H1 (cell line): ENCODE measurements around the gene MAPT. TPM values are rescaled to one million over a fixed set of nuclear protein-coding genes. Genes with fewer than 3 reads are reported as not detected.

ENCODE experiments used
- CTCF ChIA-PET: fragments of 300-600 bp; sonication (Branson Sonifier 250); formaldehyde crosslinking; loops from one replicate; lab custom pipeline; 2021; ENCODE audit not compliant: partially characterized antibody; lab: Charles Lee
- POLR2A ChIA-PET: fragments of 300-600 bp; sonication (Branson Sonifier 250); formaldehyde crosslinking; loops from one replicate; lab custom pipeline; 2021; ENCODE audit warnings: inconsistent platforms; ENCODE audit not compliant: partially characterized antibody; lab: Charles Lee
- DNase-seq, 2 experiments: peaks; one replicate each; pipeline versions ENCODE4 v3.0.0 to v3.0.0-alpha.2; 2010 to 2022; ENCODE audit warnings: low spot score in 2 of 2, low read depth in 1 of 2, mixed read lengths in 1 of 2
- FAIRE-seq: peaks from 2 replicates; lab custom pipeline; 2011; peaks lifted over from hg19 to GRCh38; lab: Jason Lieb, UNC
- H2AFZ ChIP-seq: 2 replicates; pipeline ENCODE4 v1.8.1; 2012; ENCODE audit warnings: low read length, inconsistent platforms
- H2AK5ac ChIP-seq: 2 replicates; pipeline ENCODE4 v1.6.1; 2013; ENCODE audit warnings: low read depth, low read length
- H2BK120ac ChIP-seq: replicated peaks from 2 replicates; pipeline ENCODE3; 2013; ENCODE audit warnings: low read depth, low read length, inconsistent platforms
- H2BK12ac ChIP-seq: 2 replicates; pipeline ENCODE4 v1.6.1; 2013; ENCODE audit warnings: low read depth, low read length
- H2BK15ac ChIP-seq: 2 replicates; pipeline ENCODE4 v1.6.1; 2013; ENCODE audit warnings: low read length
- H2BK20ac ChIP-seq: 2 replicates; pipeline ENCODE4 v1.6.1; 2013; ENCODE audit warnings: low read length
- H2BK5ac ChIP-seq: 2 replicates; pipeline ENCODE4 v1.6.1; 2013; ENCODE audit warnings: low read depth, low read length
- H3K14ac ChIP-seq: 2 replicates; pipeline ENCODE4 v1.6.1; 2013; ENCODE audit warnings: inconsistent platforms; ENCODE audit not compliant: insufficient read length
- H3K18ac ChIP-seq: 2 replicates; pipeline ENCODE4 v1.6.1; 2013; ENCODE audit warnings: low read length; ENCODE audit errors: extremely low read depth
- H3K23ac ChIP-seq: 2 replicates; pipeline ENCODE4 v1.6.1; 2013; ENCODE audit warnings: inconsistent platforms; ENCODE audit not compliant: insufficient read length
- H3K23me2 ChIP-seq: 2 replicates; pipeline ENCODE4 v1.6.1; 2013; ENCODE audit warnings: low read depth, low read length
- H3K27ac ChIP-seq: 2 replicates; pipeline ENCODE4 v1.6.1; 2011; ENCODE audit warnings: low read depth, low read length, inconsistent platforms
- H3K27me3 ChIP-seq, 4 experiments: replicated peaks in 1 of 4; 1 replicate in 1 of 4; 2 replicates in 3 of 4; pipeline versions ENCODE4 v1.6.1 to v1.8.1; 2011 to 2013; ENCODE audit warnings: low read length in 3 of 4, mild to moderate bottlenecking in 3 of 4, inconsistent platforms in 2 of 4, mixed read lengths in 2 of 4, moderate library complexity in 1 of 4; ENCODE audit not compliant: control insufficient read depth in 3 of 4, insufficient read depth in 3 of 4; ENCODE audit errors: extremely low read depth in 1 of 4
- H3K36me3 ChIP-seq, 4 experiments: 2 replicates each; pipeline versions ENCODE4 v1.6.1 to v1.8.1; 2011 to 2013; ENCODE audit warnings: mild to moderate bottlenecking in 4 of 4, low read length in 3 of 4, moderate library complexity in 2 of 4, control low read depth in 1 of 4, inconsistent platforms in 1 of 4; ENCODE audit not compliant: insufficient read depth in 4 of 4, control insufficient read depth in 2 of 4
- H3K4ac ChIP-seq: replicated peaks from 2 replicates; pipeline ENCODE3; 2013; ENCODE audit warnings: low read length, low read depth, mixed read lengths, inconsistent platforms; ENCODE audit not compliant: insufficient read length
- H3K4me1 ChIP-seq, 4 experiments: replicated peaks in 1 of 4; 1 replicate in 1 of 4; 2 replicates in 3 of 4; pipeline versions ENCODE4 v1.6.1 to v1.8.1; 2011 to 2013; ENCODE audit warnings: low read length in 3 of 4, inconsistent platforms in 2 of 4, mixed read lengths in 1 of 4; ENCODE audit not compliant: insufficient read depth in 4 of 4, control insufficient read depth in 3 of 4
- H3K4me2 ChIP-seq, 2 experiments: 2 replicates each; pipeline versions ENCODE4 v1.6.1 to v1.8.1; 2011 to 2013; ENCODE audit warnings: low read depth in 2 of 2, low read length in 2 of 2, control low read depth in 1 of 2, inconsistent platforms in 1 of 2, mild to moderate bottlenecking in 1 of 2; ENCODE audit not compliant: insufficient read depth in 1 of 2
- H3K4me3 ChIP-seq, 4 experiments: fragments of 200-600, 300-600 bp in 1 of 4; sonication (generic), shearing (Covaris generic), sonication (Bioruptor Twin) in 1 of 4; 2 replicates each; pipeline versions ENCODE4 v1.5.1 to v1.8.1; 2011 to 2016; ENCODE audit warnings: low read length in 4 of 4, low read depth in 3 of 4, control low read depth in 2 of 4, inconsistent platforms in 2 of 4, mild to moderate bottlenecking in 2 of 4, mixed read lengths in 1 of 4, moderate library complexity in 1 of 4; ENCODE audit not compliant: insufficient read depth in 2 of 4; ENCODE audit errors: extremely low read depth in 1 of 4
- H3K56ac ChIP-seq: replicated peaks from 2 replicates; pipeline ENCODE3; 2013; ENCODE audit warnings: low read depth, mild to moderate bottlenecking, mixed read lengths, low read length, inconsistent platforms; ENCODE audit not compliant: insufficient read length
- H3K79me1 ChIP-seq: 2 replicates; pipeline ENCODE4 v1.6.1; 2013; ENCODE audit warnings: low read depth, low read length, control low read depth
- H3K79me2 ChIP-seq, 2 experiments: 2 replicates each; pipeline versions ENCODE4 v1.6.1 to v1.8.1; 2012 to 2013; ENCODE audit warnings: low read length in 2 of 2, mild to moderate bottlenecking in 2 of 2, inconsistent platforms in 1 of 2; ENCODE audit not compliant: insufficient read depth in 2 of 2, control insufficient read depth in 1 of 2
- H3K9ac ChIP-seq, 4 experiments: replicated peaks in 1 of 4; 1 replicate in 1 of 4; 2 replicates in 3 of 4; pipeline versions ENCODE4 v1.6.1 to v1.8.1; 2011 to 2013; ENCODE audit warnings: low read depth in 3 of 4, low read length in 3 of 4, control low read depth in 2 of 4, mild to moderate bottlenecking in 2 of 4, moderate library complexity in 2 of 4, inconsistent platforms in 1 of 4; ENCODE audit errors: extremely low read depth in 1 of 4
- H3K9me3 ChIP-seq, 2 experiments: 2 replicates each; pipeline versions ENCODE4 v1.6.1 to v1.8.1; 2012 to 2013; ENCODE audit warnings: mild to moderate bottlenecking in 2 of 2, moderate library complexity in 2 of 2, control low read depth in 1 of 2, inconsistent platforms in 1 of 2, low read depth in 1 of 2, low read length in 1 of 2, mixed read lengths in 1 of 2; ENCODE audit not compliant: insufficient read depth in 2 of 2
- H4K20me1 ChIP-seq, 2 experiments: replicated peaks in 1 of 2; 2 replicates each; pipeline versions ENCODE3 to v1.8.1; 2011 to 2013; ENCODE audit warnings: inconsistent platforms in 2 of 2, low read length in 2 of 2, mild to moderate bottlenecking in 1 of 2; ENCODE audit not compliant: insufficient read depth in 2 of 2, control insufficient read depth in 1 of 2
- H4K5ac ChIP-seq: 2 replicates; pipeline ENCODE4 v1.6.1; 2013; ENCODE audit warnings: low read length, low read depth, mixed read lengths, inconsistent platforms; ENCODE audit not compliant: insufficient read length
- H4K8ac ChIP-seq: 2 replicates; pipeline ENCODE4 v1.8.0; 2013; ENCODE audit warnings: mild to moderate bottlenecking, moderate library complexity, low read length, inconsistent platforms; ENCODE audit not compliant: insufficient read depth; ENCODE audit errors: extremely low read depth
- H4K91ac ChIP-seq: replicated peaks from 2 replicates; pipeline ENCODE3; 2013; ENCODE audit warnings: low read length, mixed read lengths, inconsistent platforms; ENCODE audit not compliant: insufficient read length
- HDAC2 ChIP-seq, 2 experiments: fragments of 300-600 bp in 1 of 2; sonication (generic) in 1 of 2; IDR thresholded peaks; 2 replicates each; pipeline ENCODE4 v1.6.1; 2011 to 2012; ENCODE audit warnings: low read depth in 2 of 2, low read length in 2 of 2, mild to moderate bottlenecking in 2 of 2, moderate library complexity in 2 of 2, borderline replicate concordance in 1 of 2, inconsistent platforms in 1 of 2
- JUN ChIP-seq: IDR thresholded peaks from 2 replicates; pipeline ENCODE4 v1.6.1; 2011; ENCODE audit warnings: low read depth, mild to moderate bottlenecking, improper control_type of control experiment, low read length
- TEAD4 ChIP-seq: IDR thresholded peaks from 2 replicates; pipeline ENCODE4 v1.6.1; 2012; ENCODE audit warnings: low read depth, low read length, inconsistent platforms, mixed read lengths
- WGBS, 2 experiments: shearing (Covaris generic) in 1 of 2; methylation state at CpG; one replicate each; pipeline versions ENCODE4 v1.1.6 to v1.1.7; 2013 to 2015; ENCODE audit warnings: low lambda C conversion rate in 2 of 2, mixed read lengths in 2 of 2, inconsistent platforms in 1 of 2, low coverage in 1 of 2, missing lambda C conversion rate in 1 of 2; ENCODE audit not compliant: insufficient replicate concordance in 2 of 2, insufficient coverage in 1 of 2, insufficient read length in 1 of 2; ENCODE audit errors: extremely low coverage in 1 of 2, missing lambda C conversion rate in 1 of 2; 5-methylcytosine and 5-hydroxymethylcytosine counted together
- polyA plus RNA-seq, 7 experiments: library from polyadenylated mRNA; depleted of rRNA in 3 of 7; stranded (reverse) in 5 of 7; unstranded in 2 of 7; fragments of >200 nt in 5 of 7; fragments of 200-250 nt in 2 of 7; gene quantifications; 1 replicate in 5 of 7; 2 replicates in 1 of 7; 4 replicates in 1 of 7; pipeline versions ENCODE4 v1.2.1 to v1.2.3, GENCODE V29; 2011 to 2013; ENCODE audit warnings: missing spikeins in 2 of 7, mixed read lengths in 2 of 7
- total RNA-seq: library from RNA; stranded (reverse); fragmentation: NEBNext Ultra II Directional; extraction: Animal tissue kit (Norgen Biotek cat#: 25700); gene quantifications from 2 replicates; pipeline ENCODE4 v1.2.1, GENCODE V29; 2021
- TF ChIP-seq, protein P1 (sequence below), 3 experiments: IDR thresholded peaks; 1 replicate in 2 of 3; 2 replicates in 1 of 3; pipeline versions ENCODE4 v1.5.1 to v1.6.1; 2011; ENCODE audit warnings: low read length in 3 of 3, mild to moderate bottlenecking in 3 of 3, inconsistent platforms in 2 of 3, low read depth in 1 of 3, moderate library complexity in 1 of 3; ENCODE audit not compliant: insufficient read depth in 1 of 3; ENCODE audit errors: control extremely low read depth in 1 of 3

The MAPT gene
- total and polyA plus RNA-seq, 2 of the 8 experiments (the other 6 are each of a cell fraction or from before 2014, with no cell fraction given), result 0.54 to 1.7 TPM

DNA sequence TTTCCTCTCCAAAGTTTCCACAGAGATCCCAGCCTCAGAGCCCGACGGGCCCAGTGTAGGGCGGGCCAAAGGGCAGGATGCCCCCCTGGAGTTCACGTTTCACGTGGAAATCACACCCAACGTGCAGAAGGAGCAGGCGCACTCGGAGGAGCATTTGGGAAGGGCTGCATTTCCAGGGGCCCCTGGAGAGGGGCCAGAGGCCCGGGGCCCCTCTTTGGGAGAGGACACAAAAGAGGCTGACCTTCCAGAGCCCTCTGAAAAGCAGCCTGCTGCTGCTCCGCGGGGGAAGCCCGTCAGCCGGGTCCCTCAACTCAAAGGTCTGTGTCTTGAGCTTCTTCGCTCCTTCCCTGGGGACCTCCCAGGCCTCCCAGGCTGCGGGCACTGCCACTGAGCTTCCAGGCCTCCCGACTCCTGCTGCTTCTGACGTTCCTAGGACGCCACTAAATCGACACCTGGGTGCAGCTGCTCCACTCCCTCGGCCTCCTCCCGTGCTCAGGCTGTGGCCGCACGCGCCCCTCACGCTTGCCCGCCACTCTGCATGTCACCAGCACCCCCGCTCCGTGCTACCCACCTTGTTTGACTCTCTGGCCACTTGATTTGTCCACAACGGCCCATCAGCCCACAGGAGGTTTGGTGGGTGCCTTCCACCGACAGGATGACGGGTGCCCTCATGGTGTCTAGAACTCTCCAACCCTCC is 89.4 kb downstream of the MAPT start:
- Histone ChIP-seq H4K5ac (no peak overlapping the region), H4K20me1 (no peaks in the 10 kb centered on the region), H4K8ac (no peak overlapping the region; the same call in 1 of the 2 replicates), H3K27me3 (no peaks in the 10 kb centered on the region; a peak in 1 of 7 replicates), H3K56ac (no peak overlapping the region), H3K18ac (peak overlapping the region; percentile 48; the same call in 1 of the 2 replicates), H2AFZ (no peak overlapping the region), H3K9ac (no peak overlapping the region), H3K23ac (no peak overlapping the region), H3K4me3 (no peak overlapping the region), H3K9me3 (no peaks in the 10 kb centered on the region), H3K14ac (no peak overlapping the region), H2AK5ac (no peak overlapping the region)
- ChIA-PET CTCF (interaction anchor here (1.3 to 2.0 kb wide), 5 partner anchors 11 to 20 kb away, joined by 4 to 10 read pairs (median 4); no protein-coding TSS in a partner anchor), POLR2A (no interaction called here)
- TF ChIP-seq TEAD4, result no peak
- no peak for TF ChIP-seq HDAC2 (IDR thresholded peaks at IDR 0.05; ENCODE audit: borderline replicate concordance in 1 of 2, low read depth in 2 of 2, low read length in 2 of 2)
- no peak for TF ChIP-seq JUN
- TF ChIP-seq, protein P1, sequence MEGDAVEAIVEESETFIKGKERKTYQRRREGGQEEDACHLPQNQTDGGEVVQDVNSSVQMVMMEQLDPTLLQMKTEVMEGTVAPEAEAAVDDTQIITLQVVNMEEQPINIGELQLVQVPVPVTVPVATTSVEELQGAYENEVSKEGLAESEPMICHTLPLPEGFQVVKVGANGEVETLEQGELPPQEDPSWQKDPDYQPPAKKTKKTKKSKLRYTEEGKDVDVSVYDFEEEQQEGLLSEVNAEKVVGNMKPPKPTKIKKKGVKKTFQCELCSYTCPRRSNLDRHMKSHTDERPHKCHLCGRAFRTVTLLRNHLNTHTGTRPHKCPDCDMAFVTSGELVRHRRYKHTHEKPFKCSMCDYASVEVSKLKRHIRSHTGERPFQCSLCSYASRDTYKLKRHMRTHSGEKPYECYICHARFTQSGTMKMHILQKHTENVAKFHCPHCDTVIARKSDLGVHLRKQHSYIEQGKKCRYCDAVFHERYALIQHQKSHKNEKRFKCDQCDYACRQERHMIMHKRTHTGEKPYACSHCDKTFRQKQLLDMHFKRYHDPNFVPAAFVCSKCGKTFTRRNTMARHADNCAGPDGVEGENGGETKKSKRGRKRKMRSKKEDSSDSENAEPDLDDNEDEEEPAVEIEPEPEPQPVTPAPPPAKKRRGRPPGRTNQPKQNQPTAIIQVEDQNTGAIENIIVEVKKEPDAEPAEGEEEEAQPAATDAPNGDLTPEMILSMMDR (IDR thresholded peaks at IDR 0.05; ENCODE audit: control extremely low read depth in 1 of 3, insufficient read depth in 1 of 3, low read depth in 1 of 3, low read length in 3 of 3), result no peak
- TF ChIP-seq, all 59 proteins: peak for 0
- Histone ChIP-seq H4K91ac (no peak overlapping the region), H3K23me2 (no peaks in the 10 kb centered on the region), H3K4me2 (no peak overlapping the region), H2BK20ac (no peak overlapping the region), H2BK15ac (no peak overlapping the region), H2BK120ac (no peak overlapping the region), H3K4ac (no peak overlapping the region), H2BK5ac (no peak overlapping the region), H3K4me1 (peaks cover 0 to 10% (median 5%) of the 10 kb centered on the region in 4 experiments; a peak in 4 of 7 replicates), H3K79me2 (no peaks in the 10 kb centered on the region), H3K79me1 (no peaks in the 10 kb centered on the region), H3K27ac (no peak overlapping the region), H3K36me3 (no peaks in the 10 kb centered on the region), H2BK12ac (no peak overlapping the region)
- WGBS, 2 experiments, result 84% methylated on average over 30 of the region's 31 CpGs; no CpG with 5 or more reads in 1 of the 2 experiments
- FAIRE-seq (no peak), DNase-seq (no peak)
